Measurements from ENCODE around the gene DPYSL4. TPM values are rescaled to one million over a fixed set of nuclear protein-coding genes. Genes with fewer than 3 reads are reported as not detected.

The DPYSL4 gene
- total and polyA plus RNA-seq, 2 experiments from 2014 or later: 10.6 to 23.9 TPM

DNA sequence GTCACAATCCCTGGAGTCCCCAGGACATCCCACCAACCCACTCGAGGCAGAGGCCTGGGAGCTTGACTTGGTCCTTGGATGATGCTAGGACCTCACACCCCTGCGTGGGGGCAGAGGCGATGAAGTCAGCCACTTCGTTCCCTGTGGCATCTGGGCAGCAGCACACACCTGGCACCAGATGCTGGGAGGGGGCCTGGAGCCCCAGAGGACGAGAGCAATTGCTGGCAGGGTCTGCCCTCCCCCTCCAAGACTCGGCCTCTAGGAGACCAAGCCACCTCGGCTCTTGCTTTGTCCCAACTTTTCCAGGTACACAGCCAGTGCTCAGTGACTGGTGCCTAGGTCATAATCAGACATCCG is 39.1 kb downstream of the DPYSL4 start (continued):
- TF ChIP-seq, protein P1, sequence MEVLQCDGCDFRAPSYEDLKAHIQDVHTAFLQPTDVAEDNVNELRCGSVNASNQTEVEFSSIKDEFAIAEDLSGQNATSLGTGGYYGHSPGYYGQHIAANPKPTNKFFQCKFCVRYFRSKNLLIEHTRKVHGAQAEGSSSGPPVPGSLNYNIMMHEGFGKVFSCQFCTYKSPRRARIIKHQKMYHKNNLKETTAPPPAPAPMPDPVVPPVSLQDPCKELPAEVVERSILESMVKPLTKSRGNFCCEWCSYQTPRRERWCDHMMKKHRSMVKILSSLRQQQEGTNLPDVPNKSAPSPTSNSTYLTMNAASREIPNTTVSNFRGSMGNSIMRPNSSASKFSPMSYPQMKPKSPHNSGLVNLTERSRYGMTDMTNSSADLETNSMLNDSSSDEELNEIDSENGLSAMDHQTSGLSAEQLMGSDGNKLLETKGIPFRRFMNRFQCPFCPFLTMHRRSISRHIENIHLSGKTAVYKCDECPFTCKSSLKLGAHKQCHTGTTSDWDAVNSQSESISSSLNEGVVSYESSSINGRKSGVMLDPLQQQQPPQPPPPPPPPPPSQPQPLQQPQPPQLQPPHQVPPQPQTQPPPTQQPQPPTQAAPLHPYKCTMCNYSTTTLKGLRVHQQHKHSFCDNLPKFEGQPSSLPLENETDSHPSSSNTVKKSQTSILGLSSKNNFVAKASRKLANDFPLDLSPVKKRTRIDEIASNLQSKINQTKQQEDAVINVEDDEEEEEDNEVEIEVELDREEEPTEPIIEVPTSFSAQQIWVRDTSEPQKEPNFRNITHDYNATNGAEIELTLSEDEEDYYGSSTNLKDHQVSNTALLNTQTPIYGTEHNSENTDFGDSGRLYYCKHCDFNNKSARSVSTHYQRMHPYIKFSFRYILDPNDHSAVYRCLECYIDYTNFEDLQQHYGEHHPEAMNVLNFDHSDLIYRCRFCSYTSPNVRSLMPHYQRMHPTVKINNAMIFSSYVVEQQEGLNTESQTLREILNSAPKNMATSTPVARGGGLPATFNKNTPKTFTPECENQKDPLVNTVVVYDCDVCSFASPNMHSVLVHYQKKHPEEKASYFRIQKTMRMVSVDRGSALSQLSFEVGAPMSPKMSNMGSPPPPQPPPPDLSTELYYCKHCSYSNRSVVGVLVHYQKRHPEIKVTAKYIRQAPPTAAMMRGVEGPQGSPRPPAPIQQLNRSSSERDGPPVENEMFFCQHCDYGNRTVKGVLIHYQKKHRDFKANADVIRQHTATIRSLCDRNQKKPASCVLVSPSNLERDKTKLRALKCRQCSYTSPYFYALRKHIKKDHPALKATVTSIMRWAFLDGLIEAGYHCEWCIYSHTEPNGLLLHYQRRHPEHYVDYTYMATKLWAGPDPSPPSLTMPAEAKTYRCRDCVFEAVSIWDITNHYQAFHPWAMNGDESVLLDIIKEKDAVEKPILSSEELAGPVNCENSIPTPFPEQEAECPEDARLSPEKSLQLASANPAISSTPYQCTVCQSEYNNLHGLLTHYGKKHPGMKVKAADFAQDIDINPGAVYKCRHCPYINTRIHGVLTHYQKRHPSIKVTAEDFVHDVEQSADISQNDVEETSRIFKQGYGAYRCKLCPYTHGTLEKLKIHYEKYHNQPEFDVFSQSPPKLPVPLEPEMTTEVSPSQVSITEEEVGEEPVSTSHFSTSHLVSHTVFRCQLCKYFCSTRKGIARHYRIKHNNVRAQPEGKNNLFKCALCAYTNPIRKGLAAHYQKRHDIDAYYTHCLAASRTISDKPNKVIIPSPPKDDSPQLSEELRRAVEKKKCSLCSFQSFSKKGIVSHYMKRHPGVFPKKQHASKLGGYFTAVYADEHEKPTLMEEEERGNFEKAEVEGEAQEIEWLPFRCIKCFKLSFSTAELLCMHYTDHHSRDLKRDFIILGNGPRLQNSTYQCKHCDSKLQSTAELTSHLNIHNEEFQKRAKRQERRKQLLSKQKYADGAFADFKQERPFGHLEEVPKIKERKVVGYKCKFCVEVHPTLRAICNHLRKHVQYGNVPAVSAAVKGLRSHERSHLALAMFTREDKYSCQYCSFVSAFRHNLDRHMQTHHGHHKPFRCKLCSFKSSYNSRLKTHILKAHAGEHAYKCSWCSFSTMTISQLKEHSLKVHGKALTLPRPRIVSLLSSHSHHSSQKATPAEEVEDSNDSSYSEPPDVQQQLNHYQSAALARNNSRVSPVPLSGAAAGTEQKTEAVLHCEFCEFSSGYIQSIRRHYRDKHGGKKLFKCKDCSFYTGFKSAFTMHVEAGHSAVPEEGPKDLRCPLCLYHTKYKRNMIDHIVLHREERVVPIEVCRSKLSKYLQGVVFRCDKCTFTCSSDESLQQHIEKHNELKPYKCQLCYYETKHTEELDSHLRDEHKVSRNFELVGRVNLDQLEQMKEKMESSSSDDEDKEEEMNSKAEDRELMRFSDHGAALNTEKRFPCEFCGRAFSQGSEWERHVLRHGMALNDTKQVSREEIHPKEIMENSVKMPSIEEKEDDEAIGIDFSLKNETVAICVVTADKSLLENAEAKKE (CRISPR knock-in tag; IDR thresholded peaks at IDR 0.05): no peak
- TF ChIP-seq, protein P2, sequence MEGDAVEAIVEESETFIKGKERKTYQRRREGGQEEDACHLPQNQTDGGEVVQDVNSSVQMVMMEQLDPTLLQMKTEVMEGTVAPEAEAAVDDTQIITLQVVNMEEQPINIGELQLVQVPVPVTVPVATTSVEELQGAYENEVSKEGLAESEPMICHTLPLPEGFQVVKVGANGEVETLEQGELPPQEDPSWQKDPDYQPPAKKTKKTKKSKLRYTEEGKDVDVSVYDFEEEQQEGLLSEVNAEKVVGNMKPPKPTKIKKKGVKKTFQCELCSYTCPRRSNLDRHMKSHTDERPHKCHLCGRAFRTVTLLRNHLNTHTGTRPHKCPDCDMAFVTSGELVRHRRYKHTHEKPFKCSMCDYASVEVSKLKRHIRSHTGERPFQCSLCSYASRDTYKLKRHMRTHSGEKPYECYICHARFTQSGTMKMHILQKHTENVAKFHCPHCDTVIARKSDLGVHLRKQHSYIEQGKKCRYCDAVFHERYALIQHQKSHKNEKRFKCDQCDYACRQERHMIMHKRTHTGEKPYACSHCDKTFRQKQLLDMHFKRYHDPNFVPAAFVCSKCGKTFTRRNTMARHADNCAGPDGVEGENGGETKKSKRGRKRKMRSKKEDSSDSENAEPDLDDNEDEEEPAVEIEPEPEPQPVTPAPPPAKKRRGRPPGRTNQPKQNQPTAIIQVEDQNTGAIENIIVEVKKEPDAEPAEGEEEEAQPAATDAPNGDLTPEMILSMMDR (conservative IDR thresholded peaks at IDR 0.05; ENCODE audit: low read depth in 2 of 2): no peak
- TF ChIP-seq EZH2phosphoT487 (IDR thresholded peaks at IDR 0.05; ENCODE audit: unreplicated experiment) (no peak), POLR2AphosphoS5 (IDR thresholded peaks at IDR 0.05; ENCODE audit: low read depth) (no peak), ZNF331 (CRISPR knock-in tag; IDR thresholded peaks at IDR 0.05; ENCODE audit: low read depth) (no peak), ZNF114 (CRISPR knock-in tag; IDR thresholded peaks at IDR 0.05) (no peak), CREB1 (CRISPR knock-in tag; IDR thresholded peaks at IDR 0.05; ENCODE audit: low read depth) (no peak)
- TF ChIP-seq, protein P3, sequence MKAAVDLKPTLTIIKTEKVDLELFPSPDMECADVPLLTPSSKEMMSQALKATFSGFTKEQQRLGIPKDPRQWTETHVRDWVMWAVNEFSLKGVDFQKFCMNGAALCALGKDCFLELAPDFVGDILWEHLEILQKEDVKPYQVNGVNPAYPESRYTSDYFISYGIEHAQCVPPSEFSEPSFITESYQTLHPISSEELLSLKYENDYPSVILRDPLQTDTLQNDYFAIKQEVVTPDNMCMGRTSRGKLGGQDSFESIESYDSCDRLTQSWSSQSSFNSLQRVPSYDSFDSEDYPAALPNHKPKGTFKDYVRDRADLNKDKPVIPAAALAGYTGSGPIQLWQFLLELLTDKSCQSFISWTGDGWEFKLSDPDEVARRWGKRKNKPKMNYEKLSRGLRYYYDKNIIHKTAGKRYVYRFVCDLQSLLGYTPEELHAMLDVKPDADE (IDR thresholded peaks at IDR 0.05): no peak

Measured in GM23338 (cell line).